Coronary artery (tissue), 2 donors: ENCODE measurements around the gene MLXIP.

Experiments
- DNase-seq: peaks from one replicate; pipeline ENCODE4 v3.0.0-alpha.2; 2017; ENCODE audit warnings: low spot score
- H3K27ac ChIP-seq, 2 donors: fragments of 200-600 bp; sonication (generic); one replicate each; pipeline ENCODE4 v1.5.1; 2016 to 2019
- H3K4me3 ChIP-seq: fragments of 200-600 bp; sonication (generic); 2 replicates; pipeline ENCODE4 v1.5.1; 2016; ENCODE audit warnings: mild to moderate bottlenecking, moderate library complexity
- CTCF ChIP-seq: fragments of 200-600 bp; sonication (generic); IDR thresholded peaks from one replicate; pipeline ENCODE4 v1.5.1; 2019; ENCODE audit warnings: antibody characterized with exemption

Gene MLXIP

GRCh38 chr12:122072031-122072970 lies 6.3 kb upstream of the MLXIP start:
- no peak for DNase-seq
- H3K27ac ChIP-seq = peak overlapping the region; percentile 50 to 85
- H3K4me3 ChIP-seq = peak overlapping the region; percentile 13
- no peak for TF ChIP-seq CTCF

GRCh38 chr12:122073815-122074214 lies 4.7 kb upstream of the MLXIP start:
- no peak overlapping the region for H3K27ac ChIP-seq
- no peak overlapping the region for H3K4me3 ChIP-seq
- no peak for TF ChIP-seq CTCF
- DNase-seq = no peak

- no peak for TF ChIP-seq CTCF
- Histone ChIP-seq H3K27ac (no peak overlapping the region), H3K4me3 (no peak overlapping the region)
- DNase-seq = no peak
Measured at GRCh38 chr12:122076743-122077495, 1.6 kb upstream of the MLXIP start.

- TF ChIP-seq CTCF = no peak
- DNase-seq = no peak
- Histone ChIP-seq H3K27ac (peak overlapping the region; percentile 76 to 97), H3K4me3 (peak overlapping the region; percentile 94)
Measured at GRCh38 chr12:122079033-122079531, 526 bp downstream of the MLXIP start.

- peak overlapping the region; percentile 76 to 97 for H3K27ac ChIP-seq
- no peak for TF ChIP-seq CTCF
- no peak for DNase-seq
- H3K4me3 ChIP-seq = peak overlapping the region; percentile 94
Measured at GRCh38 chr12:122079532-122080081, 1.1 kb downstream of the MLXIP start.

GRCh38 chr12:122080149-122081082 lies 1.9 kb downstream of the MLXIP start:
- TF ChIP-seq CTCF = no peak
- Histone ChIP-seq H3K27ac (peak overlapping the region; percentile 76 to 97), H3K4me3 (peak overlapping the region; percentile 94)
- DNase-seq = no peak
